K562 (cell line): ENCODE results near the gene SHANK3. TPM values are rescaled to one million over a fixed set of nuclear protein-coding genes. Genes with fewer than 3 reads are reported as not detected.

Experiments
- ATAC-seq: fragments of 200-7000 bp; cut with Tn5 transposase; 3 replicates; pipeline ENCODE4 v1.9.1; 2020; ENCODE audit warnings: moderate library complexity
- BruUV-seq: library from RNA; stranded (reverse); fragments of 400-500 nt; replicated peaks from 2 replicates; lab custom pipeline; 2021; lab: Mats Ljungman, UMichigan
- CTCF ChIA-PET: fragments of 300-600 bp; formaldehyde crosslinking; extraction: SDS; loops from one replicate; lab custom pipeline; 2021; ENCODE audit warnings: low intra/inter-chr PET ratio; lab: Yijun Ruan, JAX
- POLR2A ChIA-PET: fragments of 300-600, 350-650 bp; sonication (Branson Sonifier 250); formaldehyde crosslinking; extraction: SDS; loops from one replicate; lab custom pipeline; 2021; ENCODE audit warnings: antibody characterized with exemption, inconsistent platforms; lab: Yijun Ruan, JAX
- DNase-seq, 4 experiments: peaks; one replicate each; pipeline versions ENCODE4 v3.0.0 to v3.0.0-alpha.2; 2011 to 2018; ENCODE audit warnings: low spot score in 3 of 4, mixed read lengths in 3 of 4; ENCODE audit errors: extremely low read depth in 1 of 4
- FAIRE-seq: peaks from 2 replicates; lab custom pipeline; 2011; peaks lifted over from hg19 to GRCh38; lab: Jason Lieb, UNC
- H2AFZ ChIP-seq: 2 replicates; pipeline ENCODE4 v1.6.0; 2011; ENCODE audit warnings: low read depth, low read length, control low read depth, inconsistent platforms
- H3K27ac ChIP-seq: fragments of 200-600 bp; 3 replicates; pipeline ENCODE4 v1.8.0; 2011; ENCODE audit warnings: low read depth, mild to moderate bottlenecking, control low read depth, inconsistent platforms, low read length, moderate library complexity, mixed read lengths; ENCODE audit errors: extremely low read depth
- H3K27me3 ChIP-seq, 2 experiments: fragments of 300-600 bp in 1 of 2; 2 replicates in 1 of 2; 3 replicates in 1 of 2; pipeline versions ENCODE4 v1.6.0 to v1.8.0; 2011; ENCODE audit warnings: inconsistent platforms in 2 of 2, low read length in 2 of 2, mild to moderate bottlenecking in 1 of 2, mixed read lengths in 1 of 2, moderate library complexity in 1 of 2; ENCODE audit not compliant: control insufficient read depth in 2 of 2, insufficient read depth in 2 of 2
- H3K36me3 ChIP-seq: fragments of 300-600 bp; 3 replicates; pipeline ENCODE4 v1.8.0; 2011; ENCODE audit warnings: mild to moderate bottlenecking, low read length, inconsistent platforms; ENCODE audit not compliant: control insufficient read depth, insufficient read depth
- H3K4me1 ChIP-seq, 2 experiments: fragments of 200-600 bp in 1 of 2; replicated peaks in 1 of 2; 2 replicates in 1 of 2; 3 replicates in 1 of 2; pipeline versions ENCODE4 v1.5.1 to v1.8.0; 2011; ENCODE audit warnings: inconsistent platforms in 2 of 2, low read length in 2 of 2, mild to moderate bottlenecking in 1 of 2, mixed read lengths in 1 of 2, moderate library complexity in 1 of 2; ENCODE audit not compliant: control insufficient read depth in 2 of 2, insufficient read depth in 2 of 2
- H3K4me2 ChIP-seq: 2 replicates; pipeline ENCODE4 v1.6.1; 2011; ENCODE audit warnings: low read length, control low read depth, inconsistent platforms, mixed read lengths; ENCODE audit not compliant: insufficient read depth
- H3K4me3 ChIP-seq: fragments of 200-600 bp; sonication (generic), shearing (Covaris generic); 2 replicates; pipeline ENCODE4 v1.5.1; 2016; ENCODE audit warnings: control low read depth, inconsistent platforms
- H3K79me2 ChIP-seq: fragments of 200-600 bp; 3 replicates; pipeline ENCODE4 v1.8.0; 2011; ENCODE audit warnings: low read length, inconsistent platforms; ENCODE audit not compliant: control insufficient read depth, insufficient read depth
- H3K9ac ChIP-seq, 2 experiments: 2 replicates each; pipeline versions ENCODE4 v1.6.0 to v1.6.1; 2011; ENCODE audit warnings: low read depth in 2 of 2, low read length in 2 of 2, control low read depth in 1 of 2, inconsistent platforms in 1 of 2, mild to moderate bottlenecking in 1 of 2, mixed read lengths in 1 of 2; ENCODE audit not compliant: insufficient read depth in 1 of 2
- H3K9me1 ChIP-seq: one replicate; pipeline ENCODE4 v1.6.0; 2011; ENCODE audit warnings: inconsistent platforms, mild to moderate bottlenecking, low read length, moderate library complexity; ENCODE audit not compliant: control insufficient read depth, insufficient read depth
- H3K9me3 ChIP-seq: replicated peaks from 2 replicates; pipeline ENCODE4 v1.5.1; 2011; ENCODE audit warnings: low read depth, low read length, inconsistent platforms; ENCODE audit not compliant: control insufficient read depth, insufficient read depth
- H4K20me1 ChIP-seq: replicated peaks from 2 replicates; pipeline ENCODE4 v1.6.1; 2011; ENCODE audit warnings: low read length, inconsistent platforms, mixed read lengths; ENCODE audit not compliant: control insufficient read depth, insufficient read depth
- HCFC1 ChIP-seq: IDR thresholded peaks from 2 replicates; pipeline ENCODE4 v1.6.1; 2012; ENCODE audit warnings: low read depth, low read length, improper control_type of control experiment
- HES1 ChIP-seq: fragments of 450-650 bp; IDR thresholded peaks from 2 replicates; pipeline ENCODE4 v1.6.1; 2016; ENCODE audit warnings: low read depth, mild to moderate bottlenecking, moderate library complexity
- HMBOX1 ChIP-seq: sonication (generic); IDR thresholded peaks from 2 replicates; pipeline ENCODE4 v1.6.1; 2016
- NFE2L1 ChIP-seq: fragments of 450-650 bp; IDR thresholded peaks from 2 replicates; pipeline ENCODE4 v1.6.1; 2016; ENCODE audit warnings: missing genetic modification characterization, low read depth, mild to moderate bottlenecking, missing compliant biosample characterization, moderate library complexity, borderline replicate concordance
- POLR2G ChIP-seq: fragments of 200-400 bp; formaldehyde crosslinking; IDR thresholded peaks from 2 replicates; pipeline ENCODE4 v1.6.1; 2017; ENCODE audit warnings: low read depth, mild to moderate bottlenecking, antibody characterized with exemption, low read length, moderate library complexity
- ZNF347 ChIP-seq: fragments of 450-650 bp; formaldehyde crosslinking; IDR thresholded peaks from 2 replicates; pipeline ENCODE4 v1.4.0; 2020; ENCODE audit warnings: low read depth, mild to moderate bottlenecking, moderate library complexity
- WGBS: fragments of 100-300 bp; shearing (Covaris generic); methylation state at CpG from one replicate; pipeline ENCODE4 v1.1.6; 2016; ENCODE audit warnings: low coverage, mixed read lengths; ENCODE audit not compliant: insufficient coverage; ENCODE audit errors: missing lambda C conversion rate; 5-methylcytosine and 5-hydroxymethylcytosine counted together
- in situ Hi-C: fragments of 300-500 bp; cut with MboI; formaldehyde crosslinking; loops from 4 replicates; pipeline ENCODE4 v1.15.0; 2018; ENCODE audit warnings: inconsistent platforms, mixed read lengths
- intact Hi-C: fragments of 100-400 bp; cut with micrococcal nuclease; formaldehyde crosslinking; loops from 2 replicates; pipeline ENCODE4 v1.14.2; 2022
- polyA plus RNA-seq, 8 experiments: library from polyadenylated mRNA; depleted of rRNA in 4 of 8; stranded (reverse) in 5 of 8; unstranded in 3 of 8; fragments of >200 nt; fragmentation: Nextera tagmentation in 2 of 8; fragmentation: Illumina TruSeq in 1 of 8; extraction: Ambion mirVana in 2 of 8; extraction: Trizol in 1 of 8; gene quantifications; 2 replicates each; pipeline versions ENCODE4 v1.2.1 to v1.2.3, GENCODE V29; 2011 to 2014; ENCODE audit warnings: inconsistent platforms in 1 of 8, missing spikeins in 1 of 8
- total RNA-seq, 7 experiments: library from RNA; depleted of rRNA in 6 of 7; stranded (reverse); fragments of >200 nt in 6 of 7; fragmentation: Illumina TruSeq in 2 of 7; extraction: Trizol in 2 of 7; gene quantifications; 2 replicates each; pipeline versions ENCODE4 v1.2.1 to v1.2.3, GENCODE V29; 2011 to 2021; ENCODE audit warnings: low replicate concordance in 1 of 7

SHANK3 gene
- total and polyA plus RNA-seq, 9 of the 15 experiments (the other 6 are each of a cell fraction or from before 2014, with no cell fraction given): 0.01 to 0.07 (median 0.03) TPM; not detected in 6

- CTCF ChIA-PET: no interaction called here
These were observed 11.9 kb downstream of the SHANK3 start for GRCh38 chr22:50684501-50684900.

More at GRCh38 chr22:50684501-50684900, 11.9 kb downstream of the SHANK3 start:
- Histone ChIP-seq H3K4me1 (no peaks in the 10 kb centered on the region; a peak in 1 of 5 replicates), H3K4me3 (no peak overlapping the region), H3K36me3 (no peaks in the 10 kb centered on the region), H3K27me3 (peaks cover 3 to 27% of the 10 kb centered on the region in 2 experiments; a peak in 4 of 5 replicates), H4K20me1 (no peaks in the 10 kb centered on the region), H3K4me2 (no peak overlapping the region), H3K27ac (no peak overlapping the region), H3K9ac (no peak overlapping the region), H2AFZ (no peak overlapping the region), H3K9me3 (no peaks in the 10 kb centered on the region), H3K9me1 (no peaks in the 10 kb centered on the region), H3K79me2 (no peaks in the 10 kb centered on the region)
- FAIRE-seq: no peak
- WGBS: 17% methylated on average over 1 of the region's 8 CpGs
- no TSS peak for BruUV-seq
- TF ChIP-seq HMBOX1 (no peak), HES1 (no peak), POLR2G (no peak), NFE2L1 (tag) (no peak), HCFC1 (no peak), ZNF347 (CRISPR knock-in tag) (no peak)
- intact Hi-C loops: no loop called here
- no peak for ATAC-seq
- POLR2A ChIA-PET: interaction anchor here (0.9 kb wide), 1 partner anchor 15 kb away, joined by 3 read pairs; no protein-coding TSS in a partner anchor
- no peak for DNase-seq
- in situ Hi-C loops: no loop called here
